ENCODE data around the gene GPRC5D. TPM values are rescaled to one million over a fixed set of nuclear protein-coding genes. Genes with fewer than 3 reads are reported as not detected.

GPRC5D gene
- total and polyA plus RNA-seq, 5 donors from 2014 or later, result 1.1 to 1.5 (median 1.3) TPM; not detected in 2

DNA sequence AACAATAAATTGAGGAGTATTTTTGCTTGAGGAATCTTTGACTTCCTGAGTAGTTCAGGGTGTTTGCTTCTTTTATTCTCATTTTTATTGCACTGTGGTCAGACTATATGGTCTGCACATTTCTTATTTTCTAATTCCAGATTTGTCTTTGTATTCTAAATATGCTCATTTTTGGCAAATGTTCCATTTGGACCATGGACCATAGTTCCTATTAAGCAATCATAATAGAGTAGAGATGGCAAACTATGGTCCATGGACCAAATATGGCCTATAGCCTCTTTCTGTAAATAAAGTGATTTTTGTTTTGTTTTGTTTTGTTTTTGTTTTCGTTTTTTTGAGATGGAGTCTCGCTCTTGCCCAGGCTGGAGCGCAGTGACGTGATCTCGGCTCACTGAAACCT, 58.5 kb downstream of the GPRC5D start:
- Histone ChIP-seq H3K9me3 (ENCODE audit: control insufficient read depth in 2 of 2, low read length in 2 of 2) (no peaks in the 10 kb centered on the region), H3K27ac (ENCODE audit: insufficient read depth, low read length, poor library complexity, severe bottlenecking) (no peak overlapping the region), H3K4me3 (ENCODE audit: low read depth, low read length) (no peak overlapping the region), H3K27me3 (ENCODE audit: control insufficient read depth, insufficient read depth, low read length) (peaks cover 10% of the 10 kb centered on the region), H3K36me3 (ENCODE audit: control insufficient read depth, insufficient read depth, low read length) (no peaks in the 10 kb centered on the region), H3K4me1 (ENCODE audit: control insufficient read depth, insufficient read depth, low read length, poor library complexity, severe bottlenecking) (peaks cover 7% of the 10 kb centered on the region)
- Mint-ChIP-seq H3K4me1 (peaks cover 0 to 13% (median 0%) of the 10 kb centered on the region in 4 donors), H3K9me3 (peaks cover 0 to 2% (median 0%) of the 10 kb centered on the region in 7 donors), H3K4me3 (peak overlapping the region in 2 of 4 donors; percentile 15 to 64), H3K36me3 (no peaks in the 10 kb centered on the region), H3K27ac (peak overlapping the region in 1 of 3 donors; percentile 20), H3K27me3 (peaks cover 64% of the 10 kb centered on the region)
- DNase-seq (no peak), ATAC-seq (ENCODE audit: low read depth in 2 of 2) (no peak)

DNA sequence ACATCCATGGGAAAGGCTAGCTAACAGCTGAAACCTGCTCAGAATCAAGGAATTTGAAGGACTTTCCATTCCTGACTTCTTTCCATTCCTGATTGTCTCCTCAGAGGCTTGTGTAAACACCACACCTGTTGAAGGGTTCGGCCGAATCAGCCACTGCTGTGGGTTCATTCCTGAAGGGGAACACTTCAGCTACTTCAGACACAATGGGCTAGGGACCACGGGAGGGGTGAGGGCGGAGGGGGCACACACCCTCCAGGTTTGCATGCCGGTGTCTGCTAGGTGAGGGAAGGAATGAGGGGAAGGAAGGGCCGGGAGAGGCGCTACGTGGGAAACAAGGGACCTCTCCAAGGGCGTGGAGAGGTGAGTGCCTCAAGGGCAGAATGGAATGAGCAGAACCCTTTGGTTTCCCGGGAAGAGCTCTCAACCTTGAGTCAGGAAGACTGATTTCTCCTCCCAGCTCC, 59.3 kb downstream of the GPRC5D start:
- H3K27ac Mint-ChIP-seq, result peak overlapping the region in 1 of 3 donors; percentile 14

DNA sequence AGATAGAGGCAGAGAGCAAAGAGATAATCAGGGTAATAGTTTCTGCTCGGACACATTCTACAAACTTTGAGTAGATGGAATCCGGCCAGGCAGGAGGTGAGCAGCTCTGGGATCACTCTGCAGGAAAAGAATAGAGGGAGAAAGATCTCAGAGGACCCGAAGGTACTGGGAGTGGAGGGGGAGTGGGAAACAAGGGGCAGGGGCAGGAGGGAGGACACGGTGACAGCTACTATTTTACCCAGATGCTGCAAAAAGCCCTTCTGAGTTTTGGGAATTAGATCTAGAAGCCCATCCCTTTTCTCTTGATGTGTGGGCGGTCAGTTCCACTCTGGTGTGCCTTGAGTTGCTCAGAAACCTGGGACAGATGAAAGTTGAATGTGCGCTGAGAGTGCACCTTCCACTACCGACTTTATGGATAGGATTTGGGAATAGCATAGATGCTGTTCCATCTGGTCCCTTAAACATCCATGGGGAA, 60.1 kb downstream of the GPRC5D start:
- Histone ChIP-seq H3K9me3 (ENCODE audit: control insufficient read depth in 2 of 2, low read length in 2 of 2) (no peaks in the 10 kb centered on the region), H3K36me3 (ENCODE audit: control insufficient read depth, insufficient read depth, low read length) (no peaks in the 10 kb centered on the region), H3K4me3 (ENCODE audit: low read depth, low read length) (no peak overlapping the region), H3K4me1 (ENCODE audit: control insufficient read depth, insufficient read depth, low read length, poor library complexity, severe bottlenecking) (peaks cover 7% of the 10 kb centered on the region), H3K27me3 (ENCODE audit: control insufficient read depth, insufficient read depth, low read length) (peaks cover 10% of the 10 kb centered on the region), H3K27ac (ENCODE audit: insufficient read depth, low read length, poor library complexity, severe bottlenecking) (no peak overlapping the region)
- Mint-ChIP-seq H3K4me3 (peak overlapping the region in 3 of 4 donors; percentile 50 to 91 (median 87)), H3K36me3 (no peaks in the 10 kb centered on the region), H3K27me3 (peaks cover 72% of the 10 kb centered on the region), H3K4me1 (peaks cover 0 to 13% (median 0%) of the 10 kb centered on the region in 4 donors), H3K27ac (peak overlapping the region in 1 of 3 donors; percentile 23), H3K9me3 (peaks cover 0 to 3% (median 0%) of the 10 kb centered on the region in 7 donors)
- DNase-seq, result no peak
- ATAC-seq (ENCODE audit: low read depth in 2 of 2), result no peak

More for the DNA sequence above, 59.3 kb downstream of the GPRC5D start:
- Mint-ChIP-seq H3K9me3 (peaks cover 0 to 2% (median 0%) of the 10 kb centered on the region in 7 donors), H3K27me3 (peaks cover 68% of the 10 kb centered on the region), H3K36me3 (no peaks in the 10 kb centered on the region), H3K4me1 (peaks cover 0 to 13% (median 0%) of the 10 kb centered on the region in 4 donors), H3K4me3 (no peak overlapping the region)
- no peak overlapping the region for H3K4me3 ChIP-seq (ENCODE audit: low read depth, low read length)
- peaks cover 10% of the 10 kb centered on the region for H3K27me3 ChIP-seq (ENCODE audit: control insufficient read depth, insufficient read depth, low read length)
- H3K9me3 ChIP-seq (ENCODE audit: control insufficient read depth in 2 of 2, low read length in 2 of 2), result no peaks in the 10 kb centered on the region
- DNase-seq (no peak), ATAC-seq (ENCODE audit: low read depth in 2 of 2) (no peak)
- no peaks in the 10 kb centered on the region for H3K36me3 ChIP-seq (ENCODE audit: control insufficient read depth, insufficient read depth, low read length)
- H3K4me1 ChIP-seq (ENCODE audit: control insufficient read depth, insufficient read depth, low read length, poor library complexity, severe bottlenecking), result peaks cover 7% of the 10 kb centered on the region
- no peak overlapping the region for H3K27ac ChIP-seq (ENCODE audit: insufficient read depth, low read length, poor library complexity, severe bottlenecking)

DNA sequence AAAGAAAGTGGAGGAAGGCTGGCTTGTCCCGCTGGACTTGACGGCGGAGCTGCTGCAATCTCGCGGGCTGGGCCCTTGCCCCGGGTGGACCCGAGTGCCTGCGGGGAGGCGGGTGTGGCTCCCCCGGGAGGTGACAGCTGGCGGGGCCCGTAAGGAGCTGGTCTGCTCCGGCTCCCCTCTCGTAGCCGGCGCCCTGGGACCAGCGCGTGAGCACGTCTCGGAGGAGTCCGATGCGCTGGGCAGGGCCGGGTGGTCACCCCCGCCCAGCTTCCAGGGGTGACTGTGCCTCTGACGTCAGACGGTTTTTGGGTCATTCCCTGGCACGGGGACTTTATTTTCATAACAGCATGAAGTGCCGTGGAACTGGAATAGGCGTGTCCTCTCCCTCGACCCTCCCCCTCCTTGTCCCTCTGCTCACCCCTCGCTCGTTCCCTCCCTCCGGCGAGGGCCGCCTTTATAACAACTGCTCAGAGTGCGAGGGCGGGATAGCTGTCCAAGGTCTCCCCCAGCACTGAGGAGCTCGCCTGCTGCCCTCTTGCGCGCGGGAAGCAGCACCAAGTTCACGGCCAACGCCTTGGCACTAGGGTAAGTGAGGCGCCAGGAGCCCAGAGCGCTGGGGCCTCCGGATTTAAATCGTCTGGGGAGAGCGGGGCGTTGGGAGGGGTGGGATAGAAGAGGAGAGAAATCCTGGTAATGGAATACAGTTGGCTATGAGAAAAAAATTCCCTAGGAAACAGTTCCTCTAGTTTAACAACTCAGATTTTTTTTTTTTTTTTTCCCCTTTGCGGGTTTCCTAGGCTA, 60.7 kb downstream of the GPRC5D start, which contains the start of gene GPRC5A:
Gene GPRC5A, plus strand, starts transcription at position 483 of the 801 bp plus-strand sequence. CDS start 16,688 bp downstream, outside the sequence.
- peaks cover 10% of the 10 kb centered on the region for H3K27me3 ChIP-seq (ENCODE audit: control insufficient read depth, insufficient read depth, low read length)
- H3K27ac Mint-ChIP-seq, result peak within 1 kb of the TSS in 2 of 3 donors; percentile 23 to 90
- DNase-seq (peak; percentile 8 to 69 (median 28)), ATAC-seq (ENCODE audit: low read depth in 2 of 2) (peak; percentile 54 to 64)
- no peaks in the 10 kb centered on the region for H3K36me3 Mint-ChIP-seq
- peaks cover 0 to 3% (median 0%) of the 10 kb centered on the region in 7 donors for H3K9me3 Mint-ChIP-seq
- peaks cover 68% of the 10 kb centered on the region for H3K27me3 Mint-ChIP-seq
- H3K4me3 Mint-ChIP-seq, result peak within 1 kb of the TSS; percentile 50 to 93 (median 89)
- H3K4me1 Mint-ChIP-seq, result peaks cover 0 to 13% (median 0%) of the 10 kb centered on the region in 4 donors
- H3K4me1 ChIP-seq (ENCODE audit: control insufficient read depth, insufficient read depth, low read length, poor library complexity, severe bottlenecking), result peaks cover 7% of the 10 kb centered on the region
- no peak within 1 kb of the TSS for H3K27ac ChIP-seq (ENCODE audit: insufficient read depth, low read length, poor library complexity, severe bottlenecking)
- H3K4me3 ChIP-seq (ENCODE audit: low read depth, low read length), result peak within 1 kb of the TSS; percentile 67
- H3K36me3 ChIP-seq (ENCODE audit: control insufficient read depth, insufficient read depth, low read length), result no peaks in the 10 kb centered on the region
- H3K9me3 ChIP-seq (ENCODE audit: control insufficient read depth in 2 of 2, low read length in 2 of 2), result no peaks in the 10 kb centered on the region

Other genes starting within 250 kb of the GPRC5D start
- 391 TPM for gene CDKN1B, start 234.8 kb downstream of the GPRC5D start, total RNA-seq
- 10 to 100 TPM; 13.4 to 41.7 (median 21.1) TPM for gene CDKN1B, start 234.8 kb downstream of the GPRC5D start, polyA plus RNA-seq
- gene APOLD1, start 166.5 kb downstream of the GPRC5D start, total RNA-seq, result 3.9 TPM
- gene APOLD1, start 166.5 kb downstream of the GPRC5D start, polyA plus RNA-seq, result 1 to 10 TPM; 1.9 to 3.1 (median 2.7) TPM
- 117 TPM for gene DDX47, start 138.8 kb downstream of the GPRC5D start, total RNA-seq
- 10 to 100 TPM; 63.2 to 83.9 (median 72.0) TPM for gene DDX47, start 138.8 kb downstream of the GPRC5D start, polyA plus RNA-seq
- gene GPRC5A, start 60.6 kb downstream of the GPRC5D start, total RNA-seq, result 0.20 TPM
- not detected for gene GPRC5A, start 60.6 kb downstream of the GPRC5D start, polyA plus RNA-seq
- gene HEBP1, start 48.1 kb upstream of the GPRC5D start, total RNA-seq, result 12.1 TPM
- 10 to 100 TPM; 18.4 to 26.3 (median 21.8) TPM for gene HEBP1, start 48.1 kb upstream of the GPRC5D start, polyA plus RNA-seq
- 4.5 TPM for gene FAM234B, start 92.2 kb upstream of the GPRC5D start, total RNA-seq
- gene FAM234B, start 92.2 kb upstream of the GPRC5D start, polyA plus RNA-seq, result 1 to 10 TPM; 1.3 to 3.0 (median 2.1) TPM
- gene GSG1, start 151.5 kb upstream of the GPRC5D start, total RNA-seq, result not detected
- gene GSG1, start 151.5 kb upstream of the GPRC5D start, polyA plus RNA-seq, result under 1 TPM in 1 of 4 donors, not detected in 3; 0.45 TPM
- 1.6 TPM for gene EMP1, start 244.6 kb upstream of the GPRC5D start, total RNA-seq
- gene EMP1, start 244.6 kb upstream of the GPRC5D start, polyA plus RNA-seq, result under 1 TPM in 2 of 4 donors, not detected in 2; 0.15 to 0.38 TPM